ENCODE measurements around the gene TYROBP.

DNA sequence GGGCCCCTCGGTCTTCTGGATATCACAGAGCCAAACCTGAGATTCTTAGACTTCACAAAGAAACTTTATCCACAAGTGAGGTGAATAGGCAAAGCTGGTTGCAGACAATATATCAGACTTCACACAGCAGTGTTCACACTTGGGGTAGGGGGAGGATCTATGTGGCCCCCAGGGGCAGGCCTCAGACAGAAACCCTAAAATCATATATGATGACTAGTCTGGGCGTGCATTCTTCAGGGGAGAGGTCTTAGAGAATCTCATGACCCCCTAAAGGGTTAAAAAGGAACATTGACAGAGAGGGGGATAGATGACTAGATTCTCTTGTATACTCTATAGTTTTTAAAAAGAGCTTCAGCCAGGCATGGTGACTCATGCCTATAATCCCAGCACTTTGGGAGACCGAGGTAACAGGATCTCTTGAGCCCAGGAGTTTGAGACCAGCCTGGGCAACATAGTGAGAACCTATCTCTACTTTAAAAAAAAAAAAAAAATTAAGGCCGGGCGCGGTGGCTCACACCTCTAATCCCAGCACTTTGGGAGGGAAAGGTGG is 2.8 kb downstream of the TYROBP start:
- no peak for TF ChIP-seq RAD21 (IDR thresholded peaks at IDR 0.05)
- TF ChIP-seq, protein P1, sequence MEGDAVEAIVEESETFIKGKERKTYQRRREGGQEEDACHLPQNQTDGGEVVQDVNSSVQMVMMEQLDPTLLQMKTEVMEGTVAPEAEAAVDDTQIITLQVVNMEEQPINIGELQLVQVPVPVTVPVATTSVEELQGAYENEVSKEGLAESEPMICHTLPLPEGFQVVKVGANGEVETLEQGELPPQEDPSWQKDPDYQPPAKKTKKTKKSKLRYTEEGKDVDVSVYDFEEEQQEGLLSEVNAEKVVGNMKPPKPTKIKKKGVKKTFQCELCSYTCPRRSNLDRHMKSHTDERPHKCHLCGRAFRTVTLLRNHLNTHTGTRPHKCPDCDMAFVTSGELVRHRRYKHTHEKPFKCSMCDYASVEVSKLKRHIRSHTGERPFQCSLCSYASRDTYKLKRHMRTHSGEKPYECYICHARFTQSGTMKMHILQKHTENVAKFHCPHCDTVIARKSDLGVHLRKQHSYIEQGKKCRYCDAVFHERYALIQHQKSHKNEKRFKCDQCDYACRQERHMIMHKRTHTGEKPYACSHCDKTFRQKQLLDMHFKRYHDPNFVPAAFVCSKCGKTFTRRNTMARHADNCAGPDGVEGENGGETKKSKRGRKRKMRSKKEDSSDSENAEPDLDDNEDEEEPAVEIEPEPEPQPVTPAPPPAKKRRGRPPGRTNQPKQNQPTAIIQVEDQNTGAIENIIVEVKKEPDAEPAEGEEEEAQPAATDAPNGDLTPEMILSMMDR (IDR thresholded peaks at IDR 0.05; ENCODE audit: low read depth, low read length, missing input control) = no peak
- no peak for TF ChIP-seq JUND (IDR thresholded peaks at IDR 0.05)
- no peak for TF ChIP-seq YY1 (IDR thresholded peaks at IDR 0.05)
- TF ChIP-seq, protein P2, sequence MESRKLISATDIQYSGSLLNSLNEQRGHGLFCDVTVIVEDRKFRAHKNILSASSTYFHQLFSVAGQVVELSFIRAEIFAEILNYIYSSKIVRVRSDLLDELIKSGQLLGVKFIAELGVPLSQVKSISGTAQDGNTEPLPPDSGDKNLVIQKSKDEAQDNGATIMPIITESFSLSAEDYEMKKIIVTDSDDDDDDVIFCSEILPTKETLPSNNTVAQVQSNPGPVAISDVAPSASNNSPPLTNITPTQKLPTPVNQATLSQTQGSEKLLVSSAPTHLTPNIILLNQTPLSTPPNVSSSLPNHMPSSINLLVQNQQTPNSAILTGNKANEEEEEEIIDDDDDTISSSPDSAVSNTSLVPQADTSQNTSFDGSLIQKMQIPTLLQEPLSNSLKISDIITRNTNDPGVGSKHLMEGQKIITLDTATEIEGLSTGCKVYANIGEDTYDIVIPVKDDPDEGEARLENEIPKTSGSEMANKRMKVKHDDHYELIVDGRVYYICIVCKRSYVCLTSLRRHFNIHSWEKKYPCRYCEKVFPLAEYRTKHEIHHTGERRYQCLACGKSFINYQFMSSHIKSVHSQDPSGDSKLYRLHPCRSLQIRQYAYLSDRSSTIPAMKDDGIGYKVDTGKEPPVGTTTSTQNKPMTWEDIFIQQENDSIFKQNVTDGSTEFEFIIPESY (IDR thresholded peaks at IDR 0.05) = no peak
- TF ChIP-seq SP1 (IDR thresholded peaks at IDR 0.05) = no peak
